Right lobe of liver (tissue), 4 donors: ENCODE measurements around the gene MPZL1.

Experiments used
- POLR2A ChIP-seq: fragments of 450-650 bp; IDR thresholded peaks from one replicate; pipeline ENCODE4 v1.6.1; 2017; ENCODE audit warnings: antibody characterized with exemption, mild to moderate bottlenecking
- TF ChIP-seq, protein P1 (sequence below), 4 donors: fragments of 200-600 bp in 3 of 4; fragments of 450-650 bp in 1 of 4; IDR thresholded peaks; one replicate each; pipeline versions ENCODE4 v1.5.1 to v1.8.0; 2016 to 2022; ENCODE audit warnings: antibody characterized with exemption in 4 of 4, mild to moderate bottlenecking in 2 of 4
- donor health status: DM: no; HTN: no; CAD: no.
- donor health status: DM: no; HTN: no; CAD: no.
- donor health status: DM: no; HTN: yes; CAD: no.

DNA sequence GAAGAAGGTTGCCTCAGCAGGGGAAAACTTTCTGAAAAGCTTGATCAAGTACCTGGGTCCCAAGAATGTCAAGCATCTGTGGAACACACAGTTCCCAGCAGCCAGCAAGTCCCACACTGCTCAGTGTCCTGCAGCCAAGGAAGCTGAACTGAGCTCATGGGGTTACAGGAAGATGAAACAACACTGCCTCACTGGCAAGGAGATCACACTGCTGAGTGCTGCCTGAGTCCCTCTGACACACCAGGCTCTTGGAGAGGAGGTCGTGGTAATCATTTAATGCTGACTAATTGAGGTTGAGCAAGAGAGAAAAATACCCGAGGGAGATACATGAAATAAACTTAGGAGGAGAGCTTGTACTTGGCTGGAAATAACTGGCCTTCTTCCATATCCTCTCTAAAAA is 75.2 kb downstream of the MPZL1 start:
- TF ChIP-seq, protein P1, sequence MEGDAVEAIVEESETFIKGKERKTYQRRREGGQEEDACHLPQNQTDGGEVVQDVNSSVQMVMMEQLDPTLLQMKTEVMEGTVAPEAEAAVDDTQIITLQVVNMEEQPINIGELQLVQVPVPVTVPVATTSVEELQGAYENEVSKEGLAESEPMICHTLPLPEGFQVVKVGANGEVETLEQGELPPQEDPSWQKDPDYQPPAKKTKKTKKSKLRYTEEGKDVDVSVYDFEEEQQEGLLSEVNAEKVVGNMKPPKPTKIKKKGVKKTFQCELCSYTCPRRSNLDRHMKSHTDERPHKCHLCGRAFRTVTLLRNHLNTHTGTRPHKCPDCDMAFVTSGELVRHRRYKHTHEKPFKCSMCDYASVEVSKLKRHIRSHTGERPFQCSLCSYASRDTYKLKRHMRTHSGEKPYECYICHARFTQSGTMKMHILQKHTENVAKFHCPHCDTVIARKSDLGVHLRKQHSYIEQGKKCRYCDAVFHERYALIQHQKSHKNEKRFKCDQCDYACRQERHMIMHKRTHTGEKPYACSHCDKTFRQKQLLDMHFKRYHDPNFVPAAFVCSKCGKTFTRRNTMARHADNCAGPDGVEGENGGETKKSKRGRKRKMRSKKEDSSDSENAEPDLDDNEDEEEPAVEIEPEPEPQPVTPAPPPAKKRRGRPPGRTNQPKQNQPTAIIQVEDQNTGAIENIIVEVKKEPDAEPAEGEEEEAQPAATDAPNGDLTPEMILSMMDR (IDR thresholded peaks at IDR 0.05) = no peak
- TF ChIP-seq POLR2A = no peak
